Stimulated activated naive CD8-positive, alpha-beta T cell treated with anti-CD3 and anti-CD28 coated beads, Interleukin-15, amount 100 ng/mL, for 72 hours (primary cell): Measurements from ENCODE around the gene TBX10.
"Not testable (repeated sequence)": the region's sequence is repeated elsewhere in the genome, so short reads cannot be mapped to it uniquely, and the experiment has no call there.

Source experiments
- ATAC-seq: fragments of 150-1000 bp; cut with Tn5 transposase; 2 replicates; pipeline ENCODE4 v1.10.0; 2021; ENCODE audit warnings: mild to moderate bottlenecking, moderate library complexity
- DNase-seq, 2 donors: peaks; one replicate each; pipeline ENCODE4 v3.0.0; 2021 to 2022
- H3K27ac Mint-ChIP-seq, 2 donors: one replicate each; pipeline ENCODE4 v1.8.0; 2022; ENCODE audit warnings: mild to moderate bottlenecking in 2 of 2, mixed read lengths in 2 of 2, moderate library complexity in 2 of 2
- H3K27me3 Mint-ChIP-seq: one replicate; pipeline ENCODE4 v1.8.0; 2022; ENCODE audit warnings: mixed read lengths
- H3K4me1 Mint-ChIP-seq: one replicate; pipeline ENCODE4 v1.8.0; 2022; ENCODE audit warnings: mild to moderate bottlenecking, mixed read lengths
- H3K4me3 Mint-ChIP-seq, 2 donors: one replicate each; pipeline ENCODE4 v1.8.0; 2022; ENCODE audit warnings: mild to moderate bottlenecking in 2 of 2, mixed read lengths in 2 of 2, moderate library complexity in 1 of 2
- H3K9me3 Mint-ChIP-seq, 2 donors: one replicate each; pipeline ENCODE4 v1.8.0; 2022; ENCODE audit warnings: mixed read lengths in 2 of 2

TBX10 gene

DNA sequence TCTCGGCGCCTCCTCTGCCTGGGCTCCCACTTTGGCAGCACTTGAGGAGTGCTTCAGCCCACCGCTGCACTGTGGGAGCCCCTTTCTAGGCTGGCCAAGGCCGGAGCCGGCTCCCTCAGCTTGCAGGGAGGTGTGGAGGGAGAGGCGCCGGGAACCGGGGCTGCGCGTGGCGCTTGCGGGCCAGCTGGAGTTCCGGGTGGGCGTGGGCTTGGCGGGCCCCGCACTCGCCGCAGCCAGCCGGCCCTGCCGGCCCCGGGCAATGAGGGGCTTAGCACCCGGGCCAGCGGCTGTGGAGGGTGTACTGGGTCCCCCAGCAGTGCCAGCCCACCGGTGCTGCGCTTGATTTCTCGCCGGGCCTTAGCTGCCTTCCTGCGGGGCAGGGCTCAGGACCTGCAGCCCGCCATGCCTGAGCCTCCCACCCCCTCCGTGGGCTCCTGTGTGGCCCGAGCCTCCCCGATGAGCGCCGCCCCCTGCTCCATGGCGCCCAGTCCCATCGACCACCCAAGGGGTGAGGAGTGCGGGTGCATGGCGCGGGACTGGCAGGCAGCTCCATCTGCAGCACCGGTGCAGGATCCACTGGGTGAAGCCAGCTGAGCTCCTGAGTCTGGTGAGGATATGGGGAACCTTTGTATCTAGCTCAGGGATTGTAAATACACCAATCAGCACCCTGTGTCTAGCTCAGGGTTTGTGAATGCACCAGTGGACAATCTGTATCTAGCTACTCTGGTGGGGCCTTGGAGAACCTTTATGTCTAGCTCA lies 20.5 kb downstream of the TBX10 start:
- ATAC-seq, result not testable (repeated sequence)

DNA sequence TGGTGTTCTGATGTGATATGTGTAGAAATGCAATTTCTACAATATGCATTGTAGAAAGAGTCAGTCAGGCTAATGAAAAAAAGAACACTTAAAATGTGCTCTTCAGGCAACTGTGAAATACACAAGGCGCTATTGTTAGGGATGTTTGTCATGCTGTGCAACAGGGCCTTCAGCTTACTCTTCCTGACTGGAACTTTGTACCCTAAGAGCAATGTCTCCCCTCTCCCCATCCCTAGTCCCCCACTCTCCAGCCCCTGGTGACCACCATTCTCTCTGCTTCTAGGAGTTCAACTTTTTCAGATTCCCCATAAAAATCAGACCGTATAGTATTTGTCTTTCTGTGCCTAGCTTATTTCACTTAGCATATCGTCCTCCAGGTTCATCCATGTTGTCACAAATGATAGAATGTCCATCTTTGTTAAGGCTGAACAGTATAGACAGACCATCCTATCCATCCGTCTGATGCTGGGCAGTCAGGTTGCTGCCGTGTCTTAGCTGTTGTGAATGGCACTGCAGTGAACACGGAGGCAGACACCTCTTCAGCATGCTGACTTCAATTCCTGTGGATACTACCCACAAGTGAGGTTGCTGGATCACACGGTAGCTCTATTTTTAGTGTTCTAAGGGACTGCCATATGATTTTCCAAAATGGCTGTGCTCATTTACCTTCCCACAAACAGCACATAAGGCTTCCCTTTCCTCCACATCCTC lies 22.2 kb downstream of the TBX10 start:
- H3K27ac Mint-ChIP-seq, result peak overlapping the region in 1 of 2 donors; percentile 89
- no peaks in the 10 kb centered on the region for H3K27me3 Mint-ChIP-seq
- H3K4me1 Mint-ChIP-seq, result peaks cover 49% of the 10 kb centered on the region
- ATAC-seq (no peak), DNase-seq (no peak)
- H3K9me3 Mint-ChIP-seq, result no peaks in the 10 kb centered on the region
- H3K4me3 Mint-ChIP-seq, result peak overlapping the region; percentile 46 to 93

More for the DNA sequence above, 20.5 kb downstream of the TBX10 start:
- H3K4me3 Mint-ChIP-seq, H3K27ac Mint-ChIP-seq, DNase-seq, H3K9me3 Mint-ChIP-seq, H3K27me3 Mint-ChIP-seq: not testable (repeated sequence)
- H3K4me1 Mint-ChIP-seq, result peaks cover 32% of the 10 kb centered on the region

DNA sequence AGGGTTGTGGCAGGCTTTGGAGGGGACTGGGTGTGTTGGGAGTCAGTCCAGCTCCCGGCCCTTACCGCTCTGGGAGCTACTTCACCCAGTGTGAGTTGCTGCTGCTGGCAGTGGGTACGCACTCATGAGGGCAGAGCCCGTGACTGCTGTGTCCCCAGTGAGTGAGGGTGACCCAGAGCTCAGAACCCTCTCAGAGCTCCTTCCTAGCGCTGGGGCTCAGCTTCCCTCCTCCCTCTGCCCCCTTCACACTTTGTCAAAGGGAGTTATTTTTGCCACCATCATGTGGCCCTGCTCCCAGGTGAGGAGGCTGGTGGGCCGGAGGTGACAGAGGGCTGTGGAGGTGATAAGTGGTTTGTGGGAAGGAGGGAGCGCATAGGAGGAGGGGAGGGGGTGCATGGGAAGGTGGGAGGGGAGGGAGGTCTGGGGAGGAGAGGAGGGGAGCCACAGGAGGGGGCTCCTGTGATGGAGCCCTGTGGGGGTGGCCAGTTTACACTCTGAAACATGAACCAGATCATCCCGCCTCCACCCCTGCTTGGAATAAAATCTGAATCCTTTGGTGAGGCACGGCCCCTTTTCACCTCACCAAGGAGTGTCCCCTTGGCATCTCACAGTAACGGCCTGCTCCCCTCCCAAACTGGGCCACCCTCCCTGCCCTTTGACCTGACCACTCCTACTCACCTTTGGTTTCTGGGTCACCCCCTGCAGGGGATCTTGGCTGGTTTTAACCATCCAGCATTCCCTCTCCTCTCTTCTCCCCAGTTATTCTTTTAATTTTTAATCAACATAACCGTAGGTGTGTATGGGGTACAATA lies 22.9 kb downstream of the TBX10 start:
- H3K27ac Mint-ChIP-seq, result peak overlapping the region; percentile 72 to 96
- DNase-seq (no peak), ATAC-seq (no peak)
- peaks cover 56% of the 10 kb centered on the region for H3K4me1 Mint-ChIP-seq
- no peaks in the 10 kb centered on the region for H3K9me3 Mint-ChIP-seq
- H3K27me3 Mint-ChIP-seq, result no peaks in the 10 kb centered on the region
- peak overlapping the region; percentile 85 to 93 for H3K4me3 Mint-ChIP-seq

DNA sequence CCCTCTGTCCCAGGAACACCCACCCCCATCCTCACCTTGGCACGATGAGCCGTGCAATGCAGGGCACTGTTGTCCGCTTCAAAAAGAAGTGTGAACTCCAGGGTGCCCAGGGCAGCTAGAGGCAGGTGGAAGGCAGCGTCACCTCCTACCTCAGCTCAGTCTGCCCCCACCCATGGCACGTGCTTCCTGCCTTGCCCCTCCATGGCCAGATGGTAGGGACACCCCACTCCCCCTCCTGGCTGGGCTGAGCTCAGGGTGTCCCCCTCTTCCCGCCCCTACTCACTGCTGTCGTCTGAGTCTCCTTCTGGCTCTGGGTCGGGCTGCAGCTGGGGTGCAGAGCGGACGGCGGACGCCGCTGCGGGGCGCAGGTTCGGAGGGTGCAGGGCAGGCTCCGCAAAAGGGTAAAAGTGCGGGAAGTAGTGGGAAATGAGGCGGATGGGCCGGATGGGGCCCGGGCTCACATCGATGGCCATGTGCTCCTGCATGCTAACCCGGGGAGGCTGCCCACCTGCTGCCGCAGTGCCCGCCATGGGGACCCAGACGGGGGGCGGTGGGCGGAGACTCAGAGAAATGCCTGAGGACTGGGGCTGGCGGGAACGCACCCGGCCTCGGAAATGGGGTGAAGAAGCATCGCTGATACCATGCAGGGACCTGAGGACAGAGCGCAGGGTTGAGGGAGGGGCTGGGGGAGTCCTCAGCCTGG lies 23.7 kb downstream of the TBX10 start:
- H3K27ac Mint-ChIP-seq, result peak overlapping the region; percentile 92 to 96
- H3K9me3 Mint-ChIP-seq, result no peaks in the 10 kb centered on the region
- no peaks in the 10 kb centered on the region for H3K27me3 Mint-ChIP-seq
- H3K4me1 Mint-ChIP-seq, result peaks cover 56% of the 10 kb centered on the region
- no peak for DNase-seq
- H3K4me3 Mint-ChIP-seq, result peak overlapping the region; percentile 85 to 93
- ATAC-seq, result peak; percentile 27

DNA sequence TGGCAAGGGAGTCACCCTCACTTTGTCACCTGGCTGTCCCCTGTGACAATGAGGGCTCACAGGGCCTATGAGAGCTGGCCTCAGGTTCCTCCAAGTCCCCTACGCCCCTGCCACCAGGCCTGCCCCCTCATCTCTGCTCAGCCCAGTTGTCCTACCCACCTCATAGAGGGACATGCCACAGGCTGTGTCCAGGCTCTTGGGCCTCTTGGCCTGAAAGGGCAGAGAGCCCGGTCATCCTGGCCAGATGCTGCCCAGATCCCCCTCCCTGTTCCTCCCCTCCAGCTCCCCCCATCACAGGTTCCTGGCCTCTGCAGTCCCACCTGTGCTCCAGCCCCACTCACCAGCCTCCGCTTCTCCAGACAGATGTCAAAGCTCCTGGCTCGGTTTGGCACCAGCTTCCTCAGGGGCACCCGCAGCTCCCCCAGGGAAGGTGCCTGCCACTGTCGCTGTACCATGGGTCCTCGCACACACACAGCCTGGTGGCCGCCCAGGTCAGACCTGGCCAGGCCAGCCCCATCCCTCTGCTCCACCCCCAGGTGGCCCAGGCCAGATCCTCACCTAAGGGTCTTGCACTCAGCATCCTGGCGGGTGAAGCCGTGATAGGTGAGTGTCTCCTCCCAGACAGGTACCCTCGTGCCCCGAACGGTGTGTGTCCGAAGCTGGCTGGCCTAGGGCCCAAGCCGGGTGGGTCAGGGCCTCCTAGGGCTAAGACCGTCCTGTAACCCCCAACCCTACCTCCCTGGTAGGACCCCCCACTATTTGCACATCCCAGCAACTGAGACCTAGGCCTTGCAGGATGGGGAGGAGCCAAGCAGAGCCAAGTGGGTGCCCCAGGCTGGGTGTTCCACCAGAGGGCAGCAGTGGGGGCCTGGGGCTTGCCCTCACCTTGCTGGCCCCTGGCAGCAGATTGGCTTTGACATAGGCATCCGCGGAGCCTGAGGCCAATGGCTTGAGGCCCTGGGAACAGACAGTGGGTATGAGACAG lies 24.5 kb downstream of the TBX10 start:
- peak; percentile 73 for ATAC-seq
- H3K27ac Mint-ChIP-seq, result peak overlapping the region; percentile 96 to 98
- H3K4me3 Mint-ChIP-seq, result peak overlapping the region; percentile 85 to 93
- DNase-seq, result peak; percentile 74 to 86
- no peaks in the 10 kb centered on the region for H3K27me3 Mint-ChIP-seq
- H3K9me3 Mint-ChIP-seq, result no peaks in the 10 kb centered on the region
- H3K4me1 Mint-ChIP-seq, result peaks cover 56% of the 10 kb centered on the region

DNA sequence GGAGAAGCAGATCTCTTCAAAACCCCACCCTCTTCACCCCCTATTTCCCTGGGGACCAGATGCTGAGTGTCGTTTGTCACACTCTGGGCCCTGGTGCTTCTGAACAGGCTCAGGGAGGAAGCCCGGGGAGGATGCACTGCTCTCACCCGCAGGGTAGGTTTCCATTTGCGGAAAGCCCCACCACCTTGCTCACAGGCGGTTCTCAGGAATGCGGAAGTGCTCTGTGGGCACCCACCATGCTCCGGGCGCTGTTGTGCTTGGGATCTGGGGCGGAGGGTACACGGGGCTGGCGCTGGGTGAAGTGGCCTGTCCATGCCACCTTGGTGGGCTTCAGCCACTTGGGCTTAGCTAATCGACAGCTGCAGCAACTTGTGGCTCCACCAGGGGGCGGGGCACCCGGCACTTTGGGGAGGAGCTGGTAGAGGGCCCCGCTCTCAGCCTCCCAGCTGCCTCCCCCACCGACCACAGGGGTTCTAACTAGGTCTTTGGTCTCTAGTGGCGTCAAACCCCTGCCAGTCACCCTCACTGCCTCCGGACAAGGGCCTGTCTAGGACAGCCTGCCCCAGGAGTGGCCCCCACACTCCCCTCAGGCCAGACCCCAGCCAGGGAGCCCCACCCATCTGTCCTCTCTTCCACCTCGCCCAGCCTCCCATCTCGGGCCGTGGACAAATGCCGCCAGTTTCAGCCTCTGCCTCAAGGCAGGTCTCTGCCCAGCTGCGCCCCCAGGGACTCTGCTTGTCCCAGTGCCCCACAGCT lies 25.4 kb downstream of the TBX10 start:
- H3K27me3 Mint-ChIP-seq, result no peaks in the 10 kb centered on the region
- H3K4me3 Mint-ChIP-seq, result peak overlapping the region; percentile 85 to 93
- DNase-seq (peak; percentile 80 to 86), ATAC-seq (peak; percentile 85)
- peak overlapping the region; percentile 96 to 98 for H3K27ac Mint-ChIP-seq
- H3K9me3 Mint-ChIP-seq, result no peaks in the 10 kb centered on the region
- H3K4me1 Mint-ChIP-seq, result peaks cover 61% of the 10 kb centered on the region

DNA sequence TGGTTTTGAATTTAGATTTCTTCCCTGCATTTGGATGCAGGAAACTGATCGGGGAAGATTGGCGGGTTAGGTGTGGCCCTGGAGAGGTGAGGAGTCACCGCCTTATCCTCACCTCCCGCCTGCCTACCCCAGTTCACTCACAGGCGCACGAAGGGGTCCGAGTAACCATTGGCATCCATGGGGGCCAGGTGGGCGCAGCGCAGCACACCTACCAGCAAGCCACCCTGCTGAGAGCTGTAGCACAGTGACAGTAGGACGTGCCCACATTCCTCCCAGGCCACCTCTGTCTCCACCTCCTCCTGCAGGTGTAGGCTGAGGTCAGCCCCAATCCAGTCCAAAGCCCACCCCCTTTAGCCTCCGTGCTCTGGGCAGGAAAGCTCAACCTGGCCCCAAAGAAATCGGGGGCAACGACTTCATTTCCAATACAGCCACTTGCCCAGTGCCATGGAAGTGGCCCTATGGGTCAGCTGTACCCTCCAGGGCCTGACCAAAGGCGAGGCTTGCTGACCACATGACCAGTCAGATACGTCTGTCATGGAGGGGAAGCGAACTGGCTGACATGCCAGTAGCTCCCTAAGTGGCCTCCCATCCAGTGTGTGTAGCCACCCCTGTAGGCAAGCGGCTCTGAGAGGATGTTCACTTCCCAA lies 26.1 kb downstream of the TBX10 start:
- H3K27me3 Mint-ChIP-seq, result no peaks in the 10 kb centered on the region
- H3K9me3 Mint-ChIP-seq, result no peaks in the 10 kb centered on the region
- ATAC-seq (no peak), DNase-seq (no peak)
- H3K4me1 Mint-ChIP-seq, result peaks cover 68% of the 10 kb centered on the region
- peak overlapping the region; percentile 96 to 98 for H3K27ac Mint-ChIP-seq
- H3K4me3 Mint-ChIP-seq, result peak overlapping the region; percentile 85 to 93

DNA sequence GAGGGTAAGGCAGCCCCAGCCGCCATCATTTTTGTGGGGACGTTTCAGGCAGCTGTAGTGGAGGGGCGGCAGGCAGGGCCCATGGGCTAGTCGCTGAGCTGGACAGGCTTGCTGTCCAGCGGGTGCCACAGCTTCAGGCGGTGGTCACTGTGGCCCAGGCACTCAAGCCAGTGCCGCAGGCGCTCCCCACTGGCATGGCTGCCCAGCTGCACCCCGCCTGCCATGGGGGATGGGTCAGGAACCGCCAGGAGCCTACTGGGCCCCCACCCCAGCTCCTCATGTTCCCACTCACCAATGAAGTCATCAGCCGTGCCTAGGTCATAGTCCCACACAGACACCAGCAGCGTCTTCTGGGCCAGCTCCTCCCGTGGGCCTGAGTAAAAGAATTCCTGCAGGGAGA lies 26.8 kb downstream of the TBX10 start:
- H3K4me1 Mint-ChIP-seq, result peaks cover 75% of the 10 kb centered on the region
- H3K27me3 Mint-ChIP-seq, result no peaks in the 10 kb centered on the region

DNA sequence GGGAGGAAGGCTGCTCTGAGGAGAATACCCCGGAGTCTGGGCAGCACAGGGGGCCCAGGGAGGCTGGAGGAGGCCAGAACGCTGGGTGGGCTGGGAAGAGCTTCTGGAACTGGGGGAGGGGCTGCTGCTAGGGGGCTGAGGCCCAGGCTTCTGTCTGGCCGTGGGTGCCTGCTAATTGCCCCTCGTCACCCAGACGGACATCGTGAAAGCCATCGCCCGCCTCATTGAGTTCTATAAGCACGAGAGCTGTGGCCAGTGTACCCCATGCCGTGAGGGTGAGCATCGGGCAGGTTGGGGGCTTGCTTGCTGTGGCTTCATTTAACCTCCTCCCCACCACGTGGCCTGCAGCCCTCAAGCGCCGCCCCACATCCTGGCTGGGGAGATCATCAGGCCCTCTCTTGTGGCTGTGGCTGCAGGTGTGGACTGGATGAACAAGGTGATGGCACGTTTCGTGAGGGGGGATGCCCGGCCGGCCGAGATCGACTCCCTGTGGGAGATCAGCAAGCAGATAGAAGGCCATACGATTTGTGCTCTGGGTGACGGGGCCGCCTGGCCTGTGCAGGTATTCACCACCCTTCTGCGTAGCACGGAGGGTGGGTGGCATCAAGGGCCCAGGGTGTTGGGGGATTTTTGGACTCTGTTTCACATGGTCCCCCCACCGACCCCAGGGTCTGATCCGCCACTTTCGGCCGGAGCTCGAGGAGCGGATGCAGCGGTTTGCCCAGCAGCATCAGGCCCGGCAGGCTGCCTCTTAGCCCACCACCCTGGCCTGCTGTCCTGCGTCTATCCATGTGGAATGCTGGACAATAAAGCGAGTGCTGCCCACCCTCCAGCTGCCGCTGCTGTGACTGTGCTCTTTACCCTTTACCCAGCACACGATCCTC lies 27.6 kb downstream of the TBX10 start:
- no peaks in the 10 kb centered on the region for H3K9me3 Mint-ChIP-seq
- H3K27me3 Mint-ChIP-seq, result no peaks in the 10 kb centered on the region
- ATAC-seq (no peak), DNase-seq (no peak)
- peak overlapping the region in 1 of 2 donors; percentile 82 for H3K27ac Mint-ChIP-seq
- H3K4me1 Mint-ChIP-seq, result peaks cover 77% of the 10 kb centered on the region
- no peak overlapping the region for H3K4me3 Mint-ChIP-seq

More for the DNA sequence above, 26.8 kb downstream of the TBX10 start:
- peak overlapping the region in 1 of 2 donors; percentile 87 for H3K27ac Mint-ChIP-seq
- no peak for DNase-seq
- no peak for ATAC-seq
- H3K9me3 Mint-ChIP-seq, result no peaks in the 10 kb centered on the region
- H3K4me3 Mint-ChIP-seq, result no peak overlapping the region

DNA sequence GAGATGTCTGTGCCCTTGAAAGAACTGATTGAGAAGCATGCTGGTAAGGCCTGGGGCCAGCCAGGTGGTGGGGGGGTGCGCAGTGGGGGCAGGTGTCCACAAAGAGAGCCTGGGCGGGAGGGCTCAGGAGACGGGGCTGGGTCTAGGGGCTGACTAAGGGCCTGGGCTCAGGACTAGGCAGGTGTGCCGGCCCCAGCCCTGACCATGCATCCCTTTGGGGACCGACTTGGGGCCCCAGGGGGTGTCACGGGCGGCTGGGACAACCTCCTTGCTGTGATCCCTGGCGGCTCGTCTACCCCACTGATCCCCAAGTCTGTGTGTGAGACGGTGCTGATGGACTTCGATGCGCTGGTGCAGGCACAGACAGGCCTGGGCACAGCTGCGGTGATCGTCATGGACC lies 28.4 kb downstream of the TBX10 start:
- H3K9me3 Mint-ChIP-seq, result no peaks in the 10 kb centered on the region
- peaks cover 75% of the 10 kb centered on the region for H3K4me1 Mint-ChIP-seq
- no peaks in the 10 kb centered on the region for H3K27me3 Mint-ChIP-seq
- no peak overlapping the region for H3K4me3 Mint-ChIP-seq
- DNase-seq, result no peak
- no peak for ATAC-seq
- peak overlapping the region in 1 of 2 donors; percentile 82 for H3K27ac Mint-ChIP-seq

DNA sequence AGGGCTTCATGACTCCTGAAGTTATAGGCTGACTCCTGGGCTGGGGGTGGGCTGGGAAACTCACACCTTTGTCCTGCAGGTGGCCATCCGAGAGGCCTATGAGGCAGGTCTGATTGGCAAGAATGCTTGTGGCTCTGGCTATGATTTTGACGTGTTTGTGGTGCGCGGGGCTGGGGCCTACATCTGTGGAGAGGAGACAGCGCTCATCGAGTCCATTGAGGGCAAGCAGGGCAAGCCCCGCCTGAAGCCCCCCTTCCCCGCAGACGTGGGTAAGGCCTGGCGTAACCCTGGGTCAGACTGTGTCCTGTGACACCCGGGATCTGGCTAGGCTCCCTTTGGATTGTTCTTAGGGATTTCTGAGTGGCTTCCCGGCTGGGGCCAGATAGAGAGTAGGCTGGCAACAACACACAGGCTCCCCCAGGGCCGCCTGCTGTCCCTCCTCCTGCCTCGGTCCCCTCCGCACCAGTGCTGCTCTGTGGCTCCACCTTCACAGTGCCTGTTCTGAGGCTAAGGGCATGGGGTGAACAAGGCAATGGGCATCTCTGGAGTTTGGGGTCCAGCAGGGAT lies 29.2 kb downstream of the TBX10 start:
- ATAC-seq, result no peak
- Mint-ChIP-seq H3K27me3 (no peaks in the 10 kb centered on the region), H3K9me3 (no peaks in the 10 kb centered on the region), H3K4me3 (no peak overlapping the region), H3K4me1 (peaks cover 75% of the 10 kb centered on the region), H3K27ac (no peak overlapping the region)
- DNase-seq, result no peak

DNA sequence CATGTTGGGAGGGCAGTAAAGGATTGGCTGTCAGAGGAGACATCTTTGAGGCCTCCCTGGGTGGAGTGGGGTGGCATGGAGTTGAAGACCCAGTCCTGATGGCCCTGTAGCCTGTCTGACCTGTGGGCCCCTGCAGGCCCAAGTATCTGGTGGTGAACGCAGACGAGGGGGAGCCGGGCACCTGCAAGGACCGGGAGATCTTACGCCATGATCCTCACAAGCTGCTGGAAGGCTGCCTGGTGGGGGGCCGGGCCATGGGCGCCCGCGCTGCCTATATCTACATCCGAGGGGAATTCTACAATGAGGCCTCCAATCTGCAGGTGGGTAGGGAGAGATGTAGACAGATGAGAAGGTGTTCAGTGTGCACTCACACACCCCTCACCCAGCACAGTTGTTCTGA lies 30.2 kb downstream of the TBX10 start:
- Mint-ChIP-seq H3K27me3 (peaks cover 10% of the 10 kb centered on the region), H3K27ac (peak overlapping the region in 1 of 2 donors; percentile 80), H3K4me3 (no peak overlapping the region), H3K4me1 (peaks cover 65% of the 10 kb centered on the region), H3K9me3 (no peaks in the 10 kb centered on the region)
- ATAC-seq (no peak), DNase-seq (no peak)
